CD4-positive, alpha-beta memory T cell (primary cell): ENCODE results near the gene RNASE13. TPM values are rescaled to one million over a fixed set of nuclear protein-coding genes. Genes with fewer than 3 reads are reported as not detected.
"Not testable (repeated sequence)": the region's sequence is repeated elsewhere in the genome, so short reads cannot be mapped to it uniquely, and the experiment has no call there.

Experiments used
- CTCF ChIA-PET: fragments of 350-600 bp; sonication (Branson Sonifier 250); formaldehyde crosslinking; loops from one replicate; lab custom pipeline; 2021; ENCODE audit warnings: inconsistent platforms; ENCODE audit not compliant: partially characterized antibody; lab: Charles Lee
- POLR2A ChIA-PET: fragments of 350-600 bp; sonication (Branson Sonifier 250); formaldehyde crosslinking; loops from one replicate; lab custom pipeline; 2021; ENCODE audit not compliant: partially characterized antibody; lab: Charles Lee
- DNase-seq, 5 donors: peaks; one replicate each; pipeline versions ENCODE4 v3.0.0 to v3.0.0-alpha.2; 2020 to 2022; ENCODE audit warnings: mixed read lengths in 1 of 5
- H3K27ac ChIP-seq: one replicate; pipeline ENCODE4 v1.7.0; 2013; ENCODE audit warnings: low read depth, low read length
- H3K27me3 ChIP-seq: 2 replicates; pipeline ENCODE4 v1.7.0; 2013; ENCODE audit warnings: mild to moderate bottlenecking, low read length, moderate library complexity; ENCODE audit not compliant: insufficient read depth
- H3K36me3 ChIP-seq: 2 replicates; pipeline ENCODE4 v1.7.0; 2013; ENCODE audit warnings: mild to moderate bottlenecking, low read length, moderate library complexity; ENCODE audit not compliant: insufficient read depth
- H3K4me1 ChIP-seq: 2 replicates; pipeline ENCODE4 v1.7.0; 2013; ENCODE audit warnings: mild to moderate bottlenecking, low read length, moderate library complexity; ENCODE audit not compliant: insufficient read depth
- H3K4me3 ChIP-seq, 2 donors: one replicate each; pipeline ENCODE4 v1.7.0; 2013; ENCODE audit warnings: low read length in 2 of 2, mild to moderate bottlenecking in 1 of 2
- H3K9me3 ChIP-seq, 2 donors: one replicate each; pipeline ENCODE4 v1.7.0; 2013; ENCODE audit warnings: low read length in 2 of 2, control low read depth in 1 of 2; ENCODE audit not compliant: control insufficient read depth in 1 of 2
- H3K27ac Mint-ChIP-seq, 7 donors: one replicate each; pipeline ENCODE4 v1.8.0; 2020 to 2021; ENCODE audit warnings: mixed read lengths in 7 of 7, mild to moderate bottlenecking in 6 of 7, inconsistent platforms in 3 of 7, moderate library complexity in 3 of 7
- H3K27me3 Mint-ChIP-seq, 2 donors: one replicate each; pipeline ENCODE4 v1.8.0; 2020 to 2021; ENCODE audit warnings: mixed read lengths in 2 of 2
- H3K36me3 Mint-ChIP-seq, 2 donors: one replicate each; pipeline ENCODE4 v1.8.0; 2020 to 2021; ENCODE audit warnings: mixed read lengths in 2 of 2, inconsistent platforms in 1 of 2, mild to moderate bottlenecking in 1 of 2
- H3K4me1 Mint-ChIP-seq, 4 donors: one replicate each; pipeline ENCODE4 v1.8.0; 2020 to 2021; ENCODE audit warnings: mixed read lengths in 4 of 4, mild to moderate bottlenecking in 1 of 4
- H3K4me3 Mint-ChIP-seq, 8 donors: one replicate each; pipeline ENCODE4 v1.8.0; 2020 to 2021; ENCODE audit warnings: mixed read lengths in 8 of 8, mild to moderate bottlenecking in 7 of 8, moderate library complexity in 6 of 8, inconsistent platforms in 3 of 8
- H3K9me3 Mint-ChIP-seq, 8 donors: one replicate each; pipeline ENCODE4 v1.8.0; 2020 to 2021; ENCODE audit warnings: mixed read lengths in 8 of 8, mild to moderate bottlenecking in 5 of 8, inconsistent platforms in 3 of 8, moderate library complexity in 1 of 8
- intact Hi-C: fragments of 100-400 bp; cut with micrococcal nuclease; formaldehyde crosslinking; loops from one replicate; pipeline ENCODE4 v1.15.1; 2023
- polyA plus RNA-seq, 2 donors: library from polyadenylated mRNA; unstranded; fragments of 300-500 nt; fragmentation: Illumina TruSeq; gene quantifications; one replicate each; pipeline ENCODE4 v1.2.3, GENCODE V29; 2021
- total RNA-seq, 2 experiments: library from RNA; stranded (reverse); gene quantifications; one replicate each; pipeline ENCODE4 v1.2.3, GENCODE V29; 2021

Gene RNASE13
- total and polyA plus RNA-seq, 4 experiments from 2014 or later, result not detected

DNA sequence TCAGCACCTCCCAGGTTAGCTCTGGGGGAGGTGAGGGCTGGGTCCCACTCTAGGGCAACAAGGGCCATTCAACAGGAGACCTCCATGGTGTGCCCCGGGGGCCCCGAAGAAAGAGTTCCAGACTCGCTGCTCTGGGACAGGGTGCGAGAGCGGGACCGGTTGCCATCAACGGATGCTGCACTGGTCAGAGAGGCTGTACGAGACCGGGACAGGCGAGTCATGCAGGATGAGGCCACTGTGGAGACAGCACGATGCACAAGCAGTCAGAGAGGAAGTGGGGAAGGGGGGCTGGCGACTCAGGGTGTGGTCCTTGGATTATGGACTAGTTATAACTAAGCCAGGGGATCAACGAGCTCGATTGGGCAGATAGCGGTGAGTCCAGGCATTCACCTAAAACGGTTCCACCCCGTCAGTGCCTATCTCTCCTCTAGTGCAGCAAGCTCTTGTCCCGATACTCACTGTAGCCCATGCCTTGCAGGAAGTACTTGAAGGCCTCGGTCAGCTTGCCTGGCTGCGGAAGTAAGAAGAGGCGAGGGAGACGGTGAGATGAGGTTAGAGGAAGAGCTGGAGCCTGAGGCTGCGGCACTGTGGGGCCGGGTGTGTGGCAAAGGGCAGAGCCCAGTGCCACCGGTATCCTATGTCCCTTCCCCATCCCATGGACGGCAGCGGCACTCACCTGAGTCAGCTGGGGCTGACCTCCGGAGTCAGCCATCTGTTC is 16.9 kb downstream of the RNASE13 start:
- DNase-seq, result no peak
- Mint-ChIP-seq H3K27me3 (peaks cover under 1 to 5% of the 10 kb centered on the region in 2 donors), H3K4me3 (no peak overlapping the region), H3K36me3 (peaks cover 39% of the 10 kb centered on the region in 2 donors), H3K9me3 (no peaks in the 10 kb centered on the region), H3K4me1 (peaks cover 3 to 8% (median 5%) of the 10 kb centered on the region in 4 donors), H3K27ac (no peak overlapping the region)
- intact Hi-C loops, result no loop called here
- Histone ChIP-seq H3K4me3 (no peak overlapping the region), H3K4me1 (peaks cover under 1% of the 10 kb centered on the region), H3K9me3 (no peaks in the 10 kb centered on the region), H3K27me3 (no peaks in the 10 kb centered on the region), H3K36me3 (no peaks in the 10 kb centered on the region), H3K27ac (no peak overlapping the region)
- CTCF ChIA-PET, result interaction anchor here (0.6 to 15.6 kb wide), 9 partner anchors 14 to 88 kb away, joined by 3 to 399 read pairs (median 5); partner anchors contain the start of genes RNASE13, RNASE7, TMEM253 and TPPP2
- POLR2A ChIA-PET, result interaction anchor here (5.4 kb wide), 1 partner anchor 86 kb away, joined by 52 read pairs; no protein-coding TSS in a partner anchor

GRCh38 chr14:21016413-21017190 is 18.0 kb downstream of the RNASE13 start:
- CTCF ChIA-PET, result interaction anchor here (0.9 to 15.6 kb wide), 13 partner anchors 13 to 89 kb away, joined by 3 to 399 read pairs (median 44); partner anchors contain the start of genes RNASE13, RNASE7, SLC39A2 and TMEM253
- H3K9me3 Mint-ChIP-seq, result no peaks in the 10 kb centered on the region
- H3K27me3 Mint-ChIP-seq, result peaks cover 5 to 9% of the 10 kb centered on the region in 2 donors
- peak overlapping the region in 2 of 7 donors; percentile 4 to 18 for H3K27ac Mint-ChIP-seq
- Histone ChIP-seq H3K27me3 (peaks cover 3% of the 10 kb centered on the region), H3K4me3 (no peak overlapping the region), H3K9me3 (no peaks in the 10 kb centered on the region), H3K4me1 (no peaks in the 10 kb centered on the region), H3K27ac (no peak overlapping the region), H3K36me3 (no peaks in the 10 kb centered on the region)
- DNase-seq, result no peak
- POLR2A ChIA-PET, result interaction anchor here (2.2 to 5.4 kb wide), 4 partner anchors 23 to 87 kb away, joined by 11 to 52 read pairs (median 18); no protein-coding TSS in a partner anchor
- no peaks in the 10 kb centered on the region for H3K4me1 Mint-ChIP-seq
- no peak overlapping the region for H3K4me3 Mint-ChIP-seq
- intact Hi-C loops, result no loop called here
- H3K36me3 Mint-ChIP-seq, result peaks cover 34 to 38% of the 10 kb centered on the region in 2 donors

GRCh38 chr14:21015312-21015711 is 19.3 kb downstream of the RNASE13 start:
- Mint-ChIP-seq H3K4me3 (no peak overlapping the region), H3K4me1 (no peaks in the 10 kb centered on the region), H3K36me3 (peaks cover 22 to 29% of the 10 kb centered on the region in 2 donors), H3K27me3 (peaks cover 7 to 9% of the 10 kb centered on the region in 2 donors), H3K9me3 (no peaks in the 10 kb centered on the region), H3K27ac (no peak overlapping the region)
- H3K27ac ChIP-seq, result no peak overlapping the region
- ChIA-PET POLR2A (interaction anchor here (0.6 to 5.4 kb wide), 12 partner anchors 9 to 89 kb away, joined by 3 to 52 read pairs (median 7); partner anchors contain the start of gene NDRG2), CTCF (interaction anchor here (0.6 to 15.6 kb wide), 33 partner anchors 9 to 553 kb away, joined by 3 to 399 read pairs (median 10); partner anchors contain the start of genes ARHGEF40, METTL17, NDRG2 and RNASE13)
- H3K4me3 ChIP-seq, result no peak overlapping the region
- H3K36me3 ChIP-seq, result no peaks in the 10 kb centered on the region
- H3K27me3 ChIP-seq, result peaks cover 5% of the 10 kb centered on the region
- no peak for DNase-seq
- no peaks in the 10 kb centered on the region for H3K4me1 ChIP-seq
- H3K9me3 ChIP-seq, result no peaks in the 10 kb centered on the region
- intact Hi-C loops, result no loop called here

GRCh38 chr14:21014761-21015190 is 19.8 kb downstream of the RNASE13 start:
- Mint-ChIP-seq H3K4me3 (no peak overlapping the region), H3K9me3 (no peaks in the 10 kb centered on the region), H3K27me3 (peaks cover 7 to 9% of the 10 kb centered on the region in 2 donors), H3K27ac (peak overlapping the region in 2 of 7 donors; percentile 63 to 72), H3K4me1 (no peaks in the 10 kb centered on the region), H3K36me3 (peaks cover 21 to 29% of the 10 kb centered on the region in 2 donors)
- ChIA-PET POLR2A (interaction anchor here (0.6 to 5.4 kb wide), 12 partner anchors 9 to 89 kb away, joined by 3 to 52 read pairs (median 7); partner anchors contain the start of gene NDRG2), CTCF (interaction anchor here (0.6 to 15.6 kb wide), 36 partner anchors 9 to 553 kb away, joined by 3 to 399 read pairs (median 10); partner anchors contain the start of genes ARHGEF40, METTL17, NDRG2 and RNASE13)
- DNase-seq, result peak; percentile 69 to 81 (median 76)
- Histone ChIP-seq H3K4me3 (no peak overlapping the region), H3K9me3 (no peaks in the 10 kb centered on the region), H3K4me1 (no peaks in the 10 kb centered on the region), H3K27ac (no peak overlapping the region), H3K36me3 (no peaks in the 10 kb centered on the region), H3K27me3 (peaks cover 5% of the 10 kb centered on the region)
- intact Hi-C loops, result loop anchor here (1.0 kb wide), 5 partner anchors 26 to 122 kb away; no protein-coding TSS in a partner anchor

DNA sequence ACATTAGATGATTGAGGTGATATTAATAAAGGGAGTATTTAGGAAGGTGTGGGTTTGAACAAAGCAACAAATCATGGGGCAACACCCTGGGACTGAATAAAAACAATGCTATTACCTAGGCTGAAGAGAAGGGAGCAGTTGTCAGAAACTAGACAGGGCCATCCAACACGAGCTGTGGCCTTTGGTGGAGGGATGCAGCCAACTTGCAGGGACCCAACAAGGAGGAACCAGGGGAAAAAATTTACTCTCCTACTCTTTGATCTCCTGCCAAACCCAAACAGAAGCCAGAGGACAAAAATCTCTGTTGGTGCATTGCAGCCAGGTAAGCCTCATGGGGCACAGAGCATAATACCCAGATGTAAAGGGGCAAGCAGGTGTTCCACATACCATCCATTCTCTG is 23.5 kb downstream of the RNASE13 start:
- Mint-ChIP-seq H3K36me3 (no peaks in the 10 kb centered on the region), H3K9me3 (no peaks in the 10 kb centered on the region), H3K4me3 (no peak overlapping the region), H3K4me1 (no peaks in the 10 kb centered on the region), H3K27me3 (peaks cover 7 to 9% of the 10 kb centered on the region in 2 donors), H3K27ac (no peak overlapping the region)
- POLR2A ChIA-PET, result no interaction called here
- H3K4me3 ChIP-seq, result no peak overlapping the region
- CTCF ChIA-PET, result interaction anchor here (2.7 to 15.6 kb wide), 6 partner anchors 13 to 95 kb away, joined by 17 to 399 read pairs (median 182); partner anchors contain the start of genes RNASE13, RNASE7, SLC39A2 and TMEM253
- DNase-seq, result no peak
- no peaks in the 10 kb centered on the region for H3K9me3 ChIP-seq
- intact Hi-C loops, result no loop called here
- H3K27ac ChIP-seq, result no peak overlapping the region
- H3K36me3 ChIP-seq, result no peaks in the 10 kb centered on the region
- peaks cover 5% of the 10 kb centered on the region for H3K27me3 ChIP-seq
- no peaks in the 10 kb centered on the region for H3K4me1 ChIP-seq

DNA sequence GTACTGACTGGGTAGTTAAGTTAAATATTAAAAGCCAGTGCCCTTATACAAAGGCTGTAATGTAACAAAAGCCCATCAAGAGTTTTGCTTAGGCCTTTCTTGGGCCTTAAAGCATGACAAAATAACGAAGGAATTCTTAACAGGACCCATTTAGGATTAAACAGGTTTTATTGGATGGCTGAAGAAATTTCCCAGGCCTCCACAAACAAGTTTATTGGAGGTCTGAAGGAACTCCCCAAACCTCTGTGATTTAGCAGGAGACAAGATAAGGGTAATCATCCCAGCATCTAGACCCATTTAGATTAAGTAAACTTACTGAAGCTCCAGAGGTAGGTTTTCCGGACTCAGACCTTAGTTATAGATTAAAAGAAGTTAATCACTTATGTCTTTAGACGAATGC is 24.9 kb downstream of the RNASE13 start:
- H3K27ac ChIP-seq, H3K4me1 ChIP-seq, H3K9me3 Mint-ChIP-seq, intact Hi-C loops, H3K4me3 ChIP-seq, H3K4me1 Mint-ChIP-seq, H3K27ac Mint-ChIP-seq, DNase-seq, H3K27me3 Mint-ChIP-seq, H3K36me3 ChIP-seq, H3K9me3 ChIP-seq, H3K27me3 ChIP-seq, H3K36me3 Mint-ChIP-seq, H3K4me3 Mint-ChIP-seq, POLR2A ChIA-PET: not testable (repeated sequence)
- CTCF ChIA-PET, result interaction anchor here (14.6 to 15.6 kb wide), 2 partner anchors 32 to 96 kb away, joined by 349 to 399 read pairs; partner anchors contain the start of genes RNASE7 and TMEM253
